Smooth muscle cell of trachea (primary cell): ENCODE results near the gene LHX6. TPM values are rescaled to one million over a fixed set of nuclear protein-coding genes. Genes with fewer than 3 reads are reported as not detected.

Experiments used
- total RNA-seq: library from RNA; depleted of rRNA; stranded (reverse); fragments of >200 nt; gene quantifications from 2 replicates; pipeline ENCODE4 v1.2.1, GENCODE V29; 2014

LHX6 gene
- not detected in 2 replicates for total RNA-seq

GRCh38 chr9:122228568-122229484 lies at the start of gene LHX6:
LHX6 (minus strand) TSS chr9:122228957; CDS start chr9:122228740, 217 bp downstream.

GRCh38 chr9:122264360-122265148 lies 35.8 kb upstream of the LHX6 start, which contains the start of the genes MRRF and RBM18:
MRRF (plus strand) TSS chr9:122264882; CDS start chr9:122270892, 6,010 bp downstream.
RBM18 (minus strand) TSS chr9:122264840; CDS start chr9:122261492, 3,348 bp downstream.

GRCh38 chr9:122159026-122159924 lies 69.5 kb downstream of the LHX6 start, which contains the start of the genes MORN5 and NDUFA8:
MORN5 (plus strand) TSS chr9:122159908; CDS start chr9:122159973, 65 bp downstream.
NDUFA8 (minus strand) TSS chr9:122159779; CDS start chr9:122159677, 102 bp downstream.

Other genes with a start within 250 kb of the LHX6 start
- gene TTLL11, start 135.6 kb downstream of the LHX6 start, total RNA-seq: 7.6 and 9.1 TPM in 2 replicates
- gene NDUFA8, start 69.2 kb downstream of the LHX6 start, total RNA-seq: 29.3 and 40.9 TPM in 2 replicates
- gene MORN5, start 69.0 kb downstream of the LHX6 start, total RNA-seq: not detected in 2 replicates
- gene RBM18, start 35.9 kb upstream of the LHX6 start, total RNA-seq: 8.3 and 8.9 TPM in 2 replicates
- 36.7 and 39.9 TPM in 2 replicates for gene MRRF, start 35.9 kb upstream of the LHX6 start, total RNA-seq
- gene PTGS1, start 142.1 kb upstream of the LHX6 start, total RNA-seq: 44.8 and 67.8 TPM in 2 replicates
- not detected in 2 replicates for gene OR1J1, start 249.0 kb upstream of the LHX6 start, total RNA-seq